HK-2 (cell line): ENCODE measurements around the gene MYO9A.
"Not testable (repeated sequence)": the region's sequence is repeated elsewhere in the genome, so short reads cannot be mapped to it uniquely, and the experiment has no call there.

Source experiments
- DNase-seq: peaks from one replicate; pipeline ENCODE4 v3.0.0-alpha.2; 2018; ENCODE audit not compliant: unreplicated experiment

The MYO9A gene

GRCh38 chr15:71874245-71874644, 243.7 kb downstream of the MYO9A start:
- DNase-seq: no peak

DNA sequence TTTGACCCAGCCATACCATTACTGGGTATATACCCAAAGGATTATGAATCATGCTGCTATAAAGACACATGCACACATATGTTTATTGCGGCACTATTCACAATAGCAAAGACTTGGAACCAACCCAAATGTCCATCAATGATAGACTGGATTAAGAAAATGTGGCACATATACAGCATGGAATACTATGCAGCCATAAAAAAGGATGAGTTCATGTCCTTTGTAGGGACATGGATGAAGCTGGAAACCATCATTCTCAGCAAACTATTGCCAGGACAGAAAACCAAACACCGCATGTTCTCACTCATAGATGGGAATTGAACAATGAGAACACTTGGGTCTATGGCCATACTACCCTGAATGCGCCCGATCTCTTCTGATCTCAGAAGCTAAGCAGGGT, 259.7 kb downstream of the MYO9A start:
- not testable (repeated sequence) for DNase-seq

DNA sequence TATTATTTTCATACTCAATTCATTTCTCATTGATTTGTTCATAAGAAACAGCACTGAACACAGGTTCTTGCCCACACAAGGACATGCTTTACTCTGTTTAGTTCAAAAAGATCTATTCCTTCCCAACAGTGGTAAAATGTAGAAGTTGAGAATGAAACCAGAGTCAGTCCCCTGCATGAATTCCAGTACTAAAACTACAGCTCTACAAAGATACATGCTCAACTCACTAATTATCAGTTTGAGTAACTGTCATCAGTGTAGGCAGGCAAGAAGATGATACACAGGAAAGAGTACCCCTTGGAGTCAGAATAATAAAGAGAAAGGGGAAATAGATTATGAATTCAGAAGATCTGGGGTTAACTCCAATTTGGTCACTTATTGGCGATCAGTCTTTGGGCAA, 264.4 kb downstream of the MYO9A start:
- DNase-seq: no peak

- DNase-seq: no peak
Measured at GRCh38 chr15:71844916-71845315, 273.0 kb downstream of the MYO9A start.

DNA sequence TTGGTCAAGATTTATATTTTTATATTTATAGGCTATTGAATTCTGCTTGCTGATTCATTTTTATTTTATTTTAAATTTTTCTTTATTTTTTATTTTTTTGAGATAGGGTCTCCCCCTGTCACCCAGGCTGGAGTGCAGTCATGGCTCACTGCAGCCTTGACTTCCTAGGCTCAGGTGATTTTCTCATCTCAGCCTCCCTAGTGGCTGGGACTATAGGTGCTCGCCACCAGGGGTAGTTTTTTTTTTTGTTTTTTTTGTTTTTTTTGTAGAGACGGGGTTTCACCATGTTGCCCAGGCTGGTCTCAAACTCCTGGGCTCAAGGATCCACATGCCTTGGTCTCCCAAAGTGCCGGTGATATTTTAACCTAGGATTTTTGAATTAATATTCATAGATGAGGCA, 276.4 kb downstream of the MYO9A start:
- DNase-seq: no peak

- DNase-seq: no peak
Measured at GRCh38 chr15:71830981-71831380, 287.0 kb downstream of the MYO9A start.

GRCh38 chr15:71826196-71826595, 291.8 kb downstream of the MYO9A start:
- no peak for DNase-seq

GRCh38 chr15:71825021-71825730, 292.8 kb downstream of the MYO9A start:
- DNase-seq: no peak

DNA sequence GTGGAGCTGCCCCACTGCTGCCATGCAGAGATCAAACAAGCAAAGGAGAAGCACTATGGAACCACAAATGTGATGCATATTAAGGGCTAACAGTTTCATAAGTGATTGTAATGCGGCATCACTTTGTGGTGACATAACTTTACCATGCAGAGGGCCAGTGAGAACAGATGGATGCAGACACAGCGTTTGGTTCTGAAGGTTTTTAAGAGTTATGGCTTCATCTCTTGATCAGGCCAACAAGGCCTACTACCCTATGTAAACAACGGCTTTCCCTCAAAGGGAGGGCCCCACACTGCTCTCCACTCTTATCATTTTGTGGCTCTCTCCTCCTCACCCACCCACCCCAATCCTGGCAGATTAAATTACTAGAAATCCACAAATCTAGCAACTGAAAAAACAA, 294.1 kb downstream of the MYO9A start:
- DNase-seq: no peak

DNA sequence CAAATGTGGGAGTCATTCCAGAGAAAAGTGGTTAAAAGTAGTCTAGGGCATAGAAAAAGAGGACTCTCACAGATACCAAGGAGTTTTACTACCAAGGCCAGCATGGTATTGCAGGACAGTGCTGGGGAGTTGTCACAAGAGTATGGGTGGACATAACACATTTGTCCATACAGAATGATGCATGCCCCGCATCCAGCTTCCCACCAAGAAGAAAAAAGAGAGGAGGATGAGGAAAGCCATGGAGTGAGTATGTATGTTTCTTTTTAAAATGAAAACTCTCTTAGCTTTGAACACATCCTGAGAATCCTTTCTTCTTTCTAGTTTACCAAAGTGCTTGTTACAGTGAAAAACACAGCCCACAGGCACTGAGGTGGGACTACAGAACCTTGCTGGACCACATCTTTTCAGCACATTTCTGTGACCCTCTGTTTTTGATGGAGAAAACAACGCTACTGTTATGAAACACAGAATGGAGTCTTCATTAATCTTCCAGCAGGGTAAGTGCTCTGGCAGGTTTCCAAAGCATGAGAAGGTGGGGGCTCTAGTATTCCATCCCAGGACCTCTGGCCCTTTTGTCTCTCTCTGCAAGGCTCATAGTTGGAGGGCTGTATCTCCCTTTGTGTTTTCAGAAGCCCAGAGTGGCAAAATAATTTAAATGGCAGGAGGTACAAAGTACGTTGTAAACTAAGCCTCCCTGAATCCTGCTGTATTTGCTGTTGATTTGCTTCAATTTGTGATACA, 294.9 kb downstream of the MYO9A start:
- no peak for DNase-seq

DNA sequence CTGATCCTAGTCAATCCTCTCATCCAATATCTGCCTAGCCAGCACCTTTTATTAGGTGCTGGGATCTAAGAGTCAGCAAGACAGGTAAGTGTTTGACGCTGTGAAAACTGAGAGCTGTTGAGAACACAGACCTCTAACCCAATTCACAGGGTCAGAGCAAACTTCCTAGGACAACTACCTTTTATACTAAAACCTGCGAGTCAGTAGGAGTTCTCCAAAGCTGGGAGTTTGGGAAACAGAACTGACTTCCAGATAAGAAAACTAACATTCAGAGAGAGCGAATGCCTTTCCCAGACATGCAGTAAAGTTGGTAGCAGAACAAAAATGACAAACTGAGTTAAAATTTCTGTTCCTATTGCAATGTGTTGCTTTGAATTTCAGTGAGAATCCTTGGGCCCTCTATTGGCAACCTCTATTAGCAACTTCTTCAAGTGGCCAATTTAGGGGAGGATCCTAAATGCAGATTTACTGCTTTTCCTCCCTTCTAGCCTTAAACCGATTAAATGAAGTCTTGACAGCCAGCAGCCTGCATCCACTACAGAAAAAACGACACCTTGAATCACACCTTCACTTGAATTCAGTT, 296.3 kb downstream of the MYO9A start:
- DNase-seq: no peak

DNA sequence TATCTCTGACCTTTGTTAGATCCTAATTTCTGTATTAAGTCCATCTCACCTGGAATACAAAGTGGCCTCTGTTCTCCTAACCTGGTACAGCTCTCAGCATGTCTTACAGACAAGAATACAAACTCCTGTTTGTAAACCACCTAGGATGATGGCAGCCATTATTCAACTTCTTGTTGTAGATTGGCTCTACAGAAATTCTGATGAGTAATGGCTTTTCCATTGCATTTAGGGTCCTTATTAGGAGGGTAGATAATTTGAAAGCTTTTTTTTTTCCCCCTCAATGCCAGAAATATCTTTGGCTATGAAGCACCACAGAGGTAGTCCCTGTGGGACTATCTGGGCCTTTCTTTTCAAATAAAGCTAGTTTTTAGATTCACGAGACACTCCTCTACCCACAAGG, 297.8 kb downstream of the MYO9A start:
- no peak for DNase-seq

GRCh38 chr15:71817351-71817750, 300.6 kb downstream of the MYO9A start:
- no peak for DNase-seq

DNA sequence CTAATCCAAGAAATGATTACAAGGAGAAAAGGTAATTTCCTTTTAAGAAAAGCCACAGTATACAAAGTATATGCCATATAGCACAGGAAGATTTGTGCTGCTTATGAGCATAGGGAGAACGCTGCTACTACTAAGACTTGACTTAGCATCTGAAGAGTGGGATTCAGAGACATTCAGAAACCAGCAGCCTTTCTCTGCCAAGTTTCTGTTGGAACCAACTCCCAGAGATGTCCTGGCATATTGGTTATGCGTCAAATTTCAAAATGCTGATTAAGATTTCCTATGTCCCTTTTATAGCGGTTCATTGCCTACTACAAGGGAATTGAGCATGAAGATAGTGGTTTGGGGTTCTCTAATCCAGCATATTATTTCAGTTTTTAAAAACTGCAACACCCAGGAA, 302.6 kb downstream of the MYO9A start:
- no peak for DNase-seq

DNA sequence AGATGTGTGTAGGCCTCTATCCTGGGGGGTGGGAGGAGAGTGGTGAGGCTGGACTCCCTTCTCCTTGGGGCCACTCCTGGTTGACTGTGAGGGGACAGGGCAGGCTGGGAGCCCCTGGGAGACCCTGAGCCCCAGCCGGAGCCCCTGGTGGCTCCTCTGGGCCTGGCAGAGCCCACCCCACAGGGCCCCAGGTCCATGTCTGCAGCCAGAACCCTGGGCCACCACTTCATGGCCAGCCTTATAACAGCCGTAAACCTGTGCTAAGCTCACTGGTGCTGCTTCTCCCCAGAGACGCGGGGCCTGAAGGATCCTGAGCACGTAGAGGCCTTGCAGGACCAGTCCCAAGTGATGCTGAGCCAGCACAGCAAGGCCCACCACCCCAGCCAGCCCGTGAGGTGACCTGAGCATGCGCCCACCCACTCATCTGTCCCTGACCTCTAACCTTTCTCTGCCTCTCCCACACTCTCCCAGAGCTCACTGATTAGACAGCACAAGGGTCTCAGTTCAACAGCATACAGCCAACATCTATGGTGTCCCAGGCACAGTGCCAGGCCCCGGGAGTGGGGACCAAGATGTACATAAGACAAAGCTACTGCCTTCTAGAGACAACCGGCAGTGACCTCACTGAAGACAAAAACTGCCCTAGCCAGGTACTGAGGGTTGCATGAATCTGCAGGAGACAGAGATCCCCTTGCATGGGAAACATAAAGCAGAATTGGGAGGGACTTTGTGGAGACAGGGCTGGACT, 304.1 kb downstream of the MYO9A start:
- DNase-seq: no peak

DNA sequence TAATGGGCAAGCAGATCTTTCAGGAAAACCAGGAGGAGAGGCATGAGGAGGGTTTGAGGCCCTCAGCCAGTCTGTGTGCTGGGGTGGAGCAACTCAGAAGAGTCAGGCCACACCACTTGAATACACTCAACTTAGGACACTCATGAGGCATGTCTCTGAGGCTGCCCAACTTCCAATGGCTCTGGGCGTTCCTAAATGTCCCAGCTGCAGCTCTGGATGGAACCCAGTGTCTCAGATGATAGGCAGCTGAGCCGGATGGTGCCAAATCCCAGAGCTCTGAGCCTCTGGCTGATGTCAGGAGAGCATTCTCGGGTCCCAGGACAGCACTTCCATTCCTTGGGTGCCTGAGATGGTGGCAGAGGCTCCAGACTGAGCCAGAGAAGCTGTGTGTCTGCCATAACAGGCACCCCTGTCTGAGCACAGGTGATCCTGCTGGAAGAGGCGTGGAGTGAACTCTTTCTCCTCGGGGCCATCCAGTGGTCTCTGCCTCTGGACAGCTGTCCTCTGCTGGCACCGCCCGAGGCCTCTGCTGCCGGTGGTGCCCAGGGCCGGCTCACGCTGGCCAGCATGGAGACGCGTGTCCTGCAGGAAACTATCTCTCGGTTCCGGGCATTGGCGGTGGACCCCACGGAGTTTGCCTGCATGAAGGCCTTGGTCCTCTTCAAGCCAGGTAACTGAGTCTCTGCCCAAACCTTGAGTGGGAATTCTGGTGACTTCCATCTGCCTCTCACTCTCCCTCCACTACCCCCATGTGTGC, 304.8 kb downstream of the MYO9A start:
- DNase-seq: no peak

GRCh38 chr15:71811752-71812735, 305.9 kb downstream of the MYO9A start:
- no peak for DNase-seq

DNA sequence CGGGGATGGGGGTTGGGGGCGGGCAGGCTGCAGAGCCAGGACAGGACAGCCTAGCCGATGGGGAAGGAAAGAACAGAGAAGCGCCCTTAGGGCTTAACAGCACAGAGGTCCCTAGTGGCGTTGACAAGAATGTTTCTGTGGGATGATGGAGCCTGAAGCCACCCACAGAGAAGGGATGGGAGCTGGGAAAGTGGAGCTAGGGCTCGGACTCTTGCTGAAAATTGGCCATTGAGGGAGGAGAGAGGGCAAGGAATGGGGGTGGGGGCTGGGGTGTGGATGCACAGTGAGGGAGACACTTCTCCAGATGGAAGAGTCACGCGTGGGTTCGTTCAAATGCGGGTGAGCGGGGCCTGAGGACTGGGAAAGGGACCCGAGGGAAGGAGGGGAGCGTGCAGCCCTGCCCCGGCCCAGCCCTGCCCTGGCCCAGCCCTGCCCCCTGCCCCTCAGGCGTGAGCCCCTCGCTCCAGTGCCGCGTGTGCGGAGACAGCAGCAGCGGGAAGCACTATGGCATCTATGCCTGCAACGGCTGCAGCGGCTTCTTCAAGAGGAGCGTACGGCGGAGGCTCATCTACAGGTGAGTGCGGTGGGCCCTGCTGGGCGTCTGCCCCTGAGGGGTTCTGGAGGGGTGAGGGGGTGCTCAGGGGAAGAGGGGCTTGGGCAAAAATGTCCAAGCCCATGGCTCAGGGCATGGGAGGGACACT, 306.8 kb downstream of the MYO9A start:
- no peak for DNase-seq

DNA sequence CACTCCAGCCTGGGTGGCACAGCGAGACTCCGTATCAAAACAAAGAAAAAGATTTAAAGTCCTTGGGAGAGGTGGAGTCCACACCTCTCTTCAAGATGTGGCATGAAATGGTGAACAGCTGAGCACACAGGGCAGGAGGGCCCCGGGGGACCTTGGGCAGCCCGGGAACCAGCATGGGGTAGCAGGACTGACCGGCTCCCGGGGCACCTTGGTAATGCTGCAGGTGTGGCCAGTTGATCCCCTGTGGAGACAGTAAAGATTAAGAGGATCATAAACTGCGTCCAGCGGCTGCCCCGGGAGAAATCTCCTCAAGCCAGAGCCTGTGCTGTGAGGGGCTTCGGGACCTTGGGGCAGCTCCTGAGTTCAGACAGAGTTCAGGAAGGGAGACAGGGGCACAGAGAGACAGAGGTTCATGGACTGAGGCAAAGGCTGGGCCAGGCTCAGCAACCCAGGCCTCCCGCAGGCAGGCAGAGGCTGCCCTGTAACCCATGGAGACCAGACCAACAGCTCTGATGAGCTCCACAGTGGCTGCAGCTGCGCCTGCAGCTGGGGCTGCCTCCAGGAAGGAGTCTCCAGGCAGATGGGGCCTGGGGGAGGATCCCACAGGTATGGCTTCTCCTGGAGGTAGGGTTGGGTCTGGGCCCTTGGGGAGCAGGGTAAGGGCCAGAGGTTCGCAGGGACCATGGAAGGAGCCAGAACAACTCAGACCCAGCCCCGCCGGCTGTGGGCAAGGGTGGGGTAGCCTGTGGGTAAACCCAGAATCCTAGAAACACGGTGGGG, 307.5 kb downstream of the MYO9A start, which contains the start of gene NR2E3:
TSS of gene NR2E3 (plus strand) at position 299 of the 780 bp plus-strand sequence. CDS start at position 489, 190 bp downstream.
- no peak for DNase-seq
